ENCODE results near the gene A2M.

GRCh38 chr12:9109213-9109522 is 6.6 kb downstream of the A2M start:
- TF ChIP-seq CTCF (IDR thresholded peaks at IDR 0.05; ENCODE audit: insufficient read depth, low read length, poor library complexity, severe bottlenecking), result no peak
- no peak for TF ChIP-seq EZH2phosphoT487 (conservative IDR thresholded peaks at IDR 0.05; ENCODE audit: low read length)

Data from SU-DHL-6 (cell line).